Testis (tissue), 3 donors: ENCODE results near the gene MAML3. TPM values are rescaled to one million over a fixed set of nuclear protein-coding genes. Genes with fewer than 3 reads are reported as not detected.
"Not testable (repeated sequence)": the region's sequence is repeated elsewhere in the genome, so short reads cannot be mapped to it uniquely, and the experiment has no call there.

ENCODE experiments used
- DNase-seq: peaks from one replicate; pipeline ENCODE4 v3.0.0-alpha.2; 2019
- H3K27ac ChIP-seq, 2 donors: fragments of 200-600 bp; sonication (generic); one replicate each; pipeline ENCODE4 v1.5.1; 2019
- H3K27me3 ChIP-seq: fragments of 200-600 bp; sonication (generic); one replicate; pipeline ENCODE4 v1.5.1; 2019
- H3K36me3 ChIP-seq: fragments of 200-600 bp; sonication (generic); one replicate; pipeline ENCODE4 v1.5.1; 2017; ENCODE audit warnings: low read depth; ENCODE audit errors: missing control alignments
- H3K4me1 ChIP-seq: fragments of 200-600 bp; sonication (generic); one replicate; pipeline ENCODE4 v1.5.1; 2019
- H3K4me3 ChIP-seq, 2 donors: fragments of 200-600 bp; sonication (generic); one replicate each; pipeline ENCODE4 v1.5.1; 2017 to 2019
- H3K9me3 ChIP-seq: fragments of 200-600 bp; sonication (generic); one replicate; pipeline ENCODE4 v1.5.1; 2017
- CTCF ChIP-seq, 3 experiments: fragments of 450-650 bp in 2 of 3; fragments of 200-600 bp in 1 of 3; sonication (generic) in 1 of 3; IDR thresholded peaks; one replicate each; pipeline ENCODE4 v1.5.1; 2016 to 2019; ENCODE audit warnings: antibody characterized with exemption in 3 of 3, mild to moderate bottlenecking in 2 of 3, moderate library complexity in 1 of 3
- POLR2A ChIP-seq: fragments of 450-650 bp; IDR thresholded peaks from one replicate; pipeline ENCODE4 v1.6.1; 2017; ENCODE audit warnings: antibody characterized with exemption, mild to moderate bottlenecking, moderate library complexity
- WGBS, 2 donors: methylation state at CpG; one replicate each; pipeline ENCODE4 v1.1.5; 2018; 5-methylcytosine and 5-hydroxymethylcytosine counted together
- intact Hi-C: fragments of 100-400 bp; cut with DNase I; formaldehyde crosslinking; loops from one replicate; pipeline ENCODE4 v1.15.1; 2023; ENCODE audit warnings: low total_unique reads
- polyA plus RNA-seq: library from polyadenylated mRNA; stranded (reverse); fragments of 350-450 nt; fragmentation: Illumina TruSeq; extraction: RNeasy Lipid Tissue Mini Kit (QIAGEN cat#74804); gene quantifications from one replicate; pipeline ENCODE4 v1.2.3, GENCODE V29; 2014; ENCODE audit warnings: low read depth, low replicate concordance; ENCODE audit not compliant: insufficient read depth
- total RNA-seq, 2 donors: library from RNA; depleted of rRNA; stranded (reverse); fragments of >200 nt; gene quantifications; one replicate each; pipeline ENCODE4 v1.2.3, GENCODE V29; 2016

The MAML3 gene
- total and polyA plus RNA-seq, 3 donors from 2014 or later: 7.6 to 21.2 (median 18.8) TPM

DNA sequence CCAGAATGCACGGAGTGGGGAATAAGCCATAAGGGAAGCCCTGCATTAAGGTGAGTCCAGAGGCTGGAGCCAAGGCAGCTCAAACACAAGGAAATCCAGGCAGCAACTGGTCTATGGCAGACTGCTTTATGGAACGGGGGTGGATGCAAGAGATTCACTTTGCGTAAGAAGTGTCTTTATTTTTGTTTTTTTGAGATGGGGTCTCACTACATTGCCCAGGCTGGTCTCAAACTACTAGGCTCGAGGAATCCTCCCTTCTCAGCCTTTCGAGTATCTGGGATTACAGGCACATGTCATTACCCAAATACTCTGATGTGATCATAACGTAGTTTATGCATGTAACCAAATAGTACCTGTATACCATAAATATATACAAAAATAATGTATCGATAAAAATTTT, 199.5 kb downstream of the MAML3 start:
- no peak for DNase-seq
- Histone ChIP-seq H3K9me3 (no peaks in the 10 kb centered on the region), H3K27me3 (no peaks in the 10 kb centered on the region), H3K4me1 (peaks cover 21% of the 10 kb centered on the region), H3K4me3 (no peak overlapping the region), H3K27ac (no peak overlapping the region), H3K36me3 (no peaks in the 10 kb centered on the region)
- intact Hi-C loops: no loop called here
- no peak for TF ChIP-seq CTCF (IDR thresholded peaks at IDR 0.05)
- no peak for TF ChIP-seq POLR2A
- WGBS, 2 donors: 97% methylated on average over 7 of the region's 7 CpGs

DNA sequence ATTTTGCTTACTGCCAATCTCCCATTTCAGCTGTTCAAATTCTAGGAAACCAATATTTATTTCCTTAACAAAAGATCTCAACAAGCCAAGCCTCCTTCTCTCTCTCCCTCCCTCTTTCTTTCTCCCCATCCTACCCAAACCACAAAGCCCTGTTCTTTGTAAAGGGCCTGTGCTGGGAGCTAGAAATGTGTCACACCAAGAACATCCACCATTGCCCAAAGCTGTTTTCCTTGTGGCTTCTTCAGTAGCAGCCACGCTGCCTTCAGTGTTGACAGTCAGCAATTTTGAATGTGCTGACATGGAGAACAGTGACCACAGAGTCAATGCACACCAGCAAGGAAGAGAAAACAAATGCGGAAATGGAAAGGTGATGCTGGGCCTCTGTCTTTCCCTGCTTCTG, 203.0 kb downstream of the MAML3 start:
- Histone ChIP-seq H3K4me3 (no peak overlapping the region), H3K4me1 (peaks cover 8% of the 10 kb centered on the region), H3K27ac (no peak overlapping the region), H3K9me3 (no peaks in the 10 kb centered on the region), H3K36me3 (no peaks in the 10 kb centered on the region), H3K27me3 (no peaks in the 10 kb centered on the region)
- intact Hi-C loops: no loop called here
- TF ChIP-seq POLR2A (no peak), CTCF (IDR thresholded peaks at IDR 0.05) (no peak)
- WGBS, 2 donors: 91 to 94% methylated on average over 2 of the region's 2 CpGs
- DNase-seq: no peak

DNA sequence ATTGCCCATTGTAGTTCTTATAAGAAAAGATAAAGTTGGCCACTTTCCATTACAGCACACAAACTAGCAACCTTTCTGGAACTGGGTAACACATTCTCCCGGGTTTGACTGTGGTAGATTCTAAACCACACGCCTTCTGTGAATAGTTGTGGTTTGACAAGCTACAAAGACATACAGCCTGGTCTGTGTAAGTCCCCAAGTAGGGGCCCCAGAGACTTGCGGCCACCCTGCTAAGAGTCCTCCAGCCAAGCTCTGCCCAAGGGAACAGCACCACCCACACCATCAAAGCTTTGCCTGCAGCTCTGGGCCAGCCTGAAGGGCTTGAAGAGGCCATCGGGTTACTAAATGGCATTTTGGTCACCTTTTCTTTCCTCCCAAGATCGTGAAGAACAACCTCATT, 203.4 kb downstream of the MAML3 start:
- intact Hi-C loops: no loop called here
- no peak for DNase-seq
- Histone ChIP-seq H3K27ac (no peak overlapping the region), H3K9me3 (no peaks in the 10 kb centered on the region), H3K36me3 (no peaks in the 10 kb centered on the region), H3K27me3 (no peaks in the 10 kb centered on the region), H3K4me3 (no peak overlapping the region), H3K4me1 (peaks cover 3% of the 10 kb centered on the region)
- TF ChIP-seq CTCF (IDR thresholded peaks at IDR 0.05) (no peak), POLR2A (no peak)
- WGBS, 2 donors: 84 to 86% methylated on average over 5 of the region's 5 CpGs

DNA sequence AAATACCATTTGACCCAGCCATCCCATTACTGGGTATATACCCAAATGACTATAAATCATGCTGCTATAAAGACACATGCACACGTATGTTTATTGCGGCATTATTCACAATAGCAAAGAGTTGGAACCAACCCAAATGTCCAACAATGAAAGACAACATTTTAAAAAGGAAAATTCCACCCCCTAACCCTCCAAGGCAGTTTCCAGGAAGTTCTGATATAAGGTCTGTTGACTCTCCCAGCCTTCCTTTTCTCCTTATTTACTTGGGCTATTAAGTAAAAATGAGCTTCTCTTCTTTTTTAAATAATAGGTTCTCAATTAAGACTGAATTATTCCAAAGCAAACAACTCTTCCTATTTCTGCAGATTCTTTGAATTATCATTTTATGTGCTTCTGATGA, 209.1 kb downstream of the MAML3 start:
- intact Hi-C loops, H3K4me3 ChIP-seq, H3K27me3 ChIP-seq, H3K4me1 ChIP-seq, H3K36me3 ChIP-seq, DNase-seq, H3K27ac ChIP-seq, H3K9me3 ChIP-seq: not testable (repeated sequence)
- WGBS, 2 donors: 77 to 98% methylated on average over 2 of the region's 2 CpGs

DNA sequence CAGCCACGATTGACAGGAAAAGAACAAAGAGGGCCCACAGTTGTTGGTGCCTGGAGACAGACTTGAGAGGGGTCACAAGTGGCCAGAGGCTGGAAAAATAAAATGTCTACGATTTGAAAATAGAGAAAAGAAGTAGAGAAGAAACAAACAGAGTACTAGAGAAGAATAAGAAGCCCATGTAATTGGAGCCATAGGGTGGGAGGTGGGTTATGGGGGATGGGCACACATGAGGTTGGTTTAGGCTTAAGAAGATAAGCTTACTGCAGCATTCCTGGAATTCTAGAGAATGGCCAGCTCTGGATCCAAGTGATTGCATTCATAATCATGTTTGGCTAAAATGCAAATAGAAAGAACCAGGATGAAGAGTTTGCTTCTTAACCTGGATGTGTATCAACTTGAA, 210.7 kb downstream of the MAML3 start:
- H3K27ac ChIP-seq: no peak overlapping the region
- TF ChIP-seq POLR2A (no peak), CTCF (IDR thresholded peaks at IDR 0.05) (no peak)
- no peak overlapping the region for H3K4me3 ChIP-seq
- H3K27me3 ChIP-seq: no peaks in the 10 kb centered on the region
- 66 to 69% methylated on average over 2 of the region's 2 CpGs for WGBS, 2 donors
- DNase-seq: no peak
- no peaks in the 10 kb centered on the region for H3K36me3 ChIP-seq
- intact Hi-C loops: no loop called here
- no peaks in the 10 kb centered on the region for H3K9me3 ChIP-seq
- no peaks in the 10 kb centered on the region for H3K4me1 ChIP-seq
